GM21360 (cell line): Measurements from ENCODE around the gene NFX1.
A peak's percentile ranks its signal among the peaks of the same experiment; 100 is the strongest.

Experiments used
- ATAC-seq: cut with Tn5 transposase; IDR thresholded peaks from one replicate; pipeline ENCODE4 v1.9.1; 2021; ENCODE audit warnings: mild to moderate bottlenecking, moderate library complexity; ENCODE audit not compliant: unreplicated experiment

The NFX1 gene

DNA sequence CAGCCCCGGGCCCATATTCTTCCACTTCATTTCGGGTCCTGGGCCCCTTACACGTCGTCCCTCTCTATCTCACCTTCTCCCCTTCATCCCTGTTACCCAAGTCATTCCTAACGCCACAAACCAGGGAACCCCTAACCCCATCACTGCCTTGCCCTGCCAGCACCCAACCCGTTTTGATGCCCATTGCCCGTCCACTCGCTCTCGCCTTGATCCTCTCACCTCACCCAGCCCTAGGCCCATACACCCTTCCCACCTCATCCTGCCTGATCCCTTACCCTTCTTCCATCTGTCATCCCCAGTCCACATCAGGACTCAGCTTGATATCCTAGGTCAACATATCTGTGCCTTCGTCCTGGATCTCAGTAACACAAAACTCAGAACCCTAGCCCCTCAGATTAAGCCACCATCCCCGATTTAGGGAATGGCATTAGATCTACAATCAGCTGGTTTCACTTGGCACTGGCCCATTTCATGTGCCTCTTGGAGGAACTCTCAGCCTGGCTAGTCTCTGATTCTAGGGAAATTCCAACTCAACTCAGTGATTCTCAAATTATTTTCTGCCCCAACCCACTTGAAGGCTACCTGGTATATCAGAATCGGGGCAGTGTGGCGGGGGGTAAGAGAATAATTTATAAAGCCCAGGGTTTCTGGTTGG is 25.0 kb upstream of the NFX1 start:
- ATAC-seq: no peak

DNA sequence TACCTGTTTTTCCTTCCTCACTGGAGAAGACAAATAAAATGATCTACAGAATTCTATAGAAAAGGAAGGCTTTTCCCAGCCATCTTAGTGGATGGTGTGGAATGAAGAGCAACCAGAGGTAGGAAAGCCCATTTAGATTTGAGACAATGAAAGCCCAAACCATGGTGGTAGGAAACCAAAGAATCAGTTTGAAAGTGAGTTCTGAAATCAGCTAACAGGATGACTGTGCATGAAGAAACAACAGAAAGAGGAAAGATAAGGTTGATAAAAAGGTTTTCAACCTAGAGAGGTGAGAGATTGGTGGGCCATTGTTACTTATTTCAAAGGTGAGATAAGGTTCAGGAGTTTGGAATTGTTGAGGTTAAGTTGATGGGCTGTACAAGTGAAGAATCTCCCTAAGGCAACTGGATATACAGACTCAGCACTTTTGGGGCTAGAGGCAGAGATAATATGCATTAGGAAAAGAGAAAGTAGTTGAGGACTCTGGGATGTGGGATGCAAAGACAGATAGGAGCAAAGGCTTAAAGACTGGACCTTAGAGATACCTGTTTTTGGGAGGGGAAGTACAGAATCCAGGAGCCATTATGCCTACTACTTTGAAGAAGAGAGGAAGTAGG is 23.1 kb upstream of the NFX1 start:
- no peak for ATAC-seq

DNA sequence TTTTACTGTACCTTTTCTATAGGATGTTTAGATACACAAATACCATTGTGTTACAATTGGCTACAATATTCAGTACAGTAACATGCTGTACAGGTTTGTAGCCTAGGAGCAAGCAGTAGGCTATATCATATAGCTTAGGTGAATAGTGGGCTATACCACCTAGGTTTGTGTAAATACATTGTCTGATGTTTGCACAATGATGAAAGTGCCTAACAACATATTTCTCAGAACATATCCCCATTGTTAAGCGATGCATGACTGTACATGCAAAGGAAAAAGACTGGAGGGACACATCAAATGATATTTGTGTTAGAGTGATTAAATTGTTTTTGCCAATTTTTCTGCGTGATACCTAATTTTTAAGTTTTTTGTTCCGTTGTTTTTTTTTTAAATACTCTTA is 20.2 kb upstream of the NFX1 start:
- ATAC-seq: no peak

DNA sequence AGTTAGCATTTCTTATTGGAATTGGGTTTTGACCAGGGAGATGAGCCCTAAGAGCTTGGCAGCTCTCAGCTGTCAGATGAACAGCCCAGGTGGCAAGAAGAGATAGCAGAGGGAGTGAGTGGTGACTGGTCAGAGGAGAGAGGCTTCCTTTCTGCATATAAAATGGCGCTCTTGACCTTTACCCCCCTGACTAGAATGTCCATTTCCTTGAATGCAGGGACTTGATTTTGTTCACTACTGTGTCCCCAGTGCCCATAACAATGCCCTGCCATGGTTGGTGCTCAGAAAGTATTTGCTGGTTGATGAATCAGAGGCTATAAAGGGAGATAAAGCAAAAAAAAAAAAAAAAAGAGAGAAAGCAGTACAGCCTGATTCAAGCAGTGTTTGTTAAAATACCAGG is 18.3 kb upstream of the NFX1 start:
- no peak for ATAC-seq

DNA sequence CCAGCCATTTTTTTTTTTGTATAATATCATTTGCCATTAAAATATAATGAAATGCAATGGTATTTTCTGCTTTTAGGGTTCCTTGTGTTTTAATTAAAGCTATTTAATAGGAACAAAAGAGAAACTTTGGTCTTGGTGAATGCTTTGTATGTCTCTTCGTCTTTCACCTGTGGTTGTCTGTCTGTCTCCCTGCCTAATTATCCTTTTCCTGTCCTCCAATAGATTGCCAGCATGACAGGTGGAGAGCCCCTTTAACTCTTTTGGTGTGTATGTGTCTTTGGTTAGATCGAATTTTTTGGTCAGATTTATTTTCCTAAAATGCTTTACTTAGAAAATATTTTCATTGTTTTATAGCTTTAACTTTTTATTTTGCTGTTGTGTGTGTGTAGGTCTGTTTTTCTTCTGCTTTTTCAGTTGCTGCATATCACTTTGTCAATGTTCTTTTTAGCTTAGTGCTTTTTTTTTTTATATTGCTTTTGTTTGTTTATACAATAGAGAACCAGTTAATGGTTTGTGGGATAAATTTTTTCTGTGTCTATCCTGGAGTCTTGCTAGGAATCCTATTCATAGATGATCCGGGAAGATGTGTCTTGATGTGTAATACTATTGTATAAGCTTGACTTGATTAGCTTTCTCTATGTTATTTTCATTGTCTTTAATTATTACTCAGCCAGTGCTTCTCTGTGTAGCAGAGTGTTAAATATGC is 16.9 kb upstream of the NFX1 start:
- ATAC-seq: no peak

DNA sequence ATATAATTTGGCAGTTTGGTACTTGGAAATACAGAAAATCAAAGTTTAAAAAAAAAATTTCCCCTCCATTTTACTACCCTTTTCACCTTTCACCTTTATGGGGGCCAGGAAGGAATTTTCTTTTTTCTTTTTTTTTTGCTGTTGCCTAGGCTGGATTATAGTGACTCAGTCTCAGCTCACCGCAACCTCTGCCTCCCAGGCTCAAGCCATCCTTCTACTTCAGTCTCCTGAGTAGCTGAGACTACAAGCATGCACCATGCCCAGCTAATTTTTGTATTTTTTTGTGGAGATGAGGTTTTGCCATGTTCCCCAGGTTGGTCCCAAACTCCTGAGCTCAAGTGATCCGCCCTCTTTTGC is 16.4 kb upstream of the NFX1 start:
- no peak for ATAC-seq

DNA sequence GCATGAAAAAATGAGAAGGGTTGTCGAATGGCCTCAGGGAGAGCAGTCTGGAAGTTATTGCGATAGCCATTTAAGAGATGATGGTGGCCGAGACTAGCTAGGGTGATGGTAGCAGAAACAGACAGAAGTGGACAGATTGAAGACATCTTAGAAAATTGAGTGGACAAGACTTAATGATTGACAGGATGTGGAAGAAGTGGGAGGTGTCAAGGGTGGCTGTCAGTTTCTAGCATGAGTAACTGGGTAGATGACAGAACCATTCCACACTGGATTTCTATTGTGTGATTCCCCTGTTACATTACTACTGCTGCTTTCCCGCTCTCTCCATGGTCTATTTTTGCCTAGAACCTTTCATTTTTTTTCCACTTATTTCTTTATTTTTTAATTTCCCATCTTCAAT is 12.8 kb upstream of the NFX1 start:
- ATAC-seq: no peak

DNA sequence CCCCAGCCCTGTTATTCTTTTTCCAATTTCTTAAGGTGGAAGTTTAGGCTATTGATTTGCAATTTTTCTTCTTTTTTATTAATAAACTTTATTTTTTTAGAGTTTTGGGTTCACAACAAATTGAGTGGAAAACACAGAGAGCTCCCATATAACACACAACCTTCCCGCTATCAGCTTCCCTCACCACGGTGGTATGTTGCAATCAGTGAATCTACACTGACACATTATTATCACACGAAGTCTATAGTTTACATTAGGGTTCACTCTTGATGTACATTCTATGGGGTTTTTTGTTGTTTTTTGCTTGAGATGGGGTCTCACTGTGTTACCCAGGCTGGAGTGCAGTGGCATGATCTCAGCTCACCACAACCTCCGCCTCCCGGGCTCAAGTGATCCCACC is 4.8 kb upstream of the NFX1 start:
- ATAC-seq: no peak

DNA sequence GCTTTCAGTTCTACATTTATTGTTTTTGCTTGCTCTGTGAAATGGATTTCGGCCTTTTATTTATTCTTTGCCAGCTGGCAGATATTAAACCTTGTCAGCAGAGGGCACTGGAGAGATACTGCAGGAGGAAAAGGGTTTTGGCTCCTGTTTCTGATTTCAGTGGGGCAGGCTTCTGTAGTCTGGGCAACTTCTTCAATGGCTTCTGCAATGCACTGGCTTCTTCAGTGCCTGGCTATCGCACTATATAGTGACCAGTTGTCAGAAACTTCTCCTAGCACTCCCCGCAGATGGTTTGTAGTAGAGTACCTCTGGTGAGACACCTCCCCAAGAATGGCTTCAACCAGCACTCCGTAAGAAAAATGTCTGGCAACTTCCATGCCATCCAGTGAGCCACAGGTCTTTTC is 3.2 kb upstream of the NFX1 start:
- no peak for ATAC-seq

DNA sequence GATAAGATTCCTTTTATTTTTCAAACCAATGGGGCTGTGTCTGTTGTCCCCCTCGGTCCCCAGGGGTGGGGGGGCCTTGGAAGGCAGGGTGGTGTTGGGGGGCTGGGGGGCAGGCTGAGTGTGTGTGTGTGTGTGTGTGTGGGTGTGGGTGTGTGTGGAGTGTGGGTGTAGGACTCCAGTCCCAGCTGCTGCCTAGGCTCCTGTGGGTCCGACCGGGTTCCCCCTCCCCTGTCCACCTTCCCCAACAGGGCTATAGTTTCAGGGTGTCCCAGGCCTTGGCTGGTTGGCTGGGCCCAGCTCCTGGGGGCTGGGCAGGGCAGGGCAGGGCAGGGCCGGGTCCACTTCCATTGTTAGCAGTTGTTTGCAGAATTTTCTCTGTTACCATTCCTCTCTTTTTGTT is 2.1 kb upstream of the NFX1 start:
- ATAC-seq: no peak

DNA sequence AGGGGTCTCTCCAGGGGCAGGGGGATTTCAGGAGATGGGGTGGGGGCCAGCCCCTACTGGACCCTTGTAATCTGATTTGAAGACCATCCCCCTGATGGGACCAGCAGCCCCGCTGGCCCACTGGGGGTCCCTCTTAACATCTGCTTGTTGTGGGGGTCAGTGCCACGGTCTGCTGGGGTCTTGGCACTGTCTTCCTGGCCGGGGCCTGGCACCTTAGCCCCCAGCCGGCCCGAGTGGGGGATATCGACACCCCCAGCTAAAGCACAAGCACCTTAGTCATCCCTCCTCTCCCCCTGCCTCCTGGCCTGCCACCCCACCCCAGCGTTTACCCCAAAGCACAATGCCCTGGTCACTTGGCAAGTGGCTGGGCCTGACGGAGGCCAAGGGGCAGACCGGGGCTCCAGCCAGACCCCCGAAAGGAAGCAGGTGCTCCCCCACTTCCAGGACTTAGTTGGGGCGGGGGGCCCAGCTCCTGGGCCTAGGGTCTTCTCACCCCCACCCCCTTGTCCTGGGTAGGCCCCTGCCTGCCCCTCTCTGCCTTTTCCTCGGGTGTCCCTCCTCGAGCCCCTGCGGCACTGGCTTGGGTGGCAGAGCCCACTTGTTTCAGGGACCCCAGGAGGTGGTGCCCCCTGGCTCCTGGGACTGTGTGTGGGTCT is 1.4 kb upstream of the NFX1 start:
- no peak for ATAC-seq

DNA sequence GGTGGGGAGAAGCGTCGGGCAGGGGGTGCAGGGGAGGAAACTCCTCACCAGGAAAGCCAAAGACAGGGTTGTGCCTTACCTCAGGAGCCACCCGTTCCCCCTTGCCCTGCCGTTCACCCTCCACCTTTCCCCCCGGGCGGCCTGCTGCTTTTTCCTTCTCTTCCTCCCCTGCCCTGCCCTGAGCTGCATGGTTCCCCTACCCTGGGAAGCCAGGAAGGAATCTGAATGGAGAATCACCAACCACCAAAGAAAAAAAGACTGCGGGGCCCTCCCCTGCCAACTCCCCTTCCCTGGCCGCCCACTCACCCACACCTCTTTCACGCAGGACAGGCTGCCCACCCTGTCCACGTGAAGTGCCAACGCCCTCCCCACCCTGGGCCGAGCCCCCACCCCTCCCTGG is 820 bp upstream of the NFX1 start:
- no peak for ATAC-seq

DNA sequence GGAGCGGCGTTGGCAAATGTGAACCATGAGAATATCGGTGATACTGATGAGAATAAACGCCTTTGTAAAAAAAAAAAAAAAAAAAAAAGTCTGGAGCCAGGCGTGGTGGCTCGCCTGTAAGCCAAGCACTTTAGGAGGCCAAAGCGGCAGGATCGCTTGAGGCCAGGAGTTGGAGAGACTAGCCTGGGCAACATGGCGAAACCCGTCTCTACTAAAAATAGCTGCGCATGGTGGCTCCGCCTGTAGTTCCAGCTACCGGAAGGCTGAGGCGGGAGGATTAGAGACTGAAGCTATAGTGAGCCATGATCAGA is 425 bp upstream of the NFX1 start:
- ATAC-seq: no peak

DNA sequence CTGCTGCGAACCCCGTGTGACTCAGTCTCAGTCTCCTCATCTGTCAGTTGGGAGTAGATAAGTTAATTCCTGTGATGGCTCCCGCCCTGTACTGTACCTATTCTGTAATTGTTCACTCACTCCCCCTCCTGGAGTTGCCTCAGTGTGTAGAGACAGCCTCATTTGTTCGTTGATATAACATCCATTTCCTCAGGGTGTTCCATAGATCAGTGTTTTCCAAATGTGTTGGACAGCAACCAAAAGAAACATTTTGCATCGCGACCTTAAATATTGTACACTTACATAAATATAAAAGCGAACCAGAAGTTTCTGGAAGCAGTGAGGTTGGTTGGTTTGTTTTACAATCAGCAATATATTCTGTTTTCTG is 698 bp downstream of the NFX1 start:
- no peak for ATAC-seq

DNA sequence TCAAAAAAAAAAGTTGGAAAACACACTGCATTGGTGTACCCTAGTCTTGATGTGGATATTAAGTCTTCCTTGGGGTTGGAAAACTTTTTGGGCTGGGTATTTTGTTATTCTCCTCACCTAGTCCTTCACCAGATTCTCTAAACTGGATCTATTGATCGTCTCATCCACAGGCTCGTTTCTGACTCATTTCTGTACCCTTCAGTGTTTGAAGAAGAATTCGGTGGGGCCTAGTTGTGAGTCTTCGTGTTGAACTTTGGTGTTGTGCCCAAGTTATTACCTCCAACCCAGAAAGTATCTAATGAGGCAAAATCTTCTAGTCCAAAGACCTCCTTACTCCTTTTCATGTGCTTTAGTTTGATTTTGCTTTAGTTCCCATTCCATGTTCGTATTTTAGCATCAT is 1.6 kb downstream of the NFX1 start:
- no peak for ATAC-seq

DNA sequence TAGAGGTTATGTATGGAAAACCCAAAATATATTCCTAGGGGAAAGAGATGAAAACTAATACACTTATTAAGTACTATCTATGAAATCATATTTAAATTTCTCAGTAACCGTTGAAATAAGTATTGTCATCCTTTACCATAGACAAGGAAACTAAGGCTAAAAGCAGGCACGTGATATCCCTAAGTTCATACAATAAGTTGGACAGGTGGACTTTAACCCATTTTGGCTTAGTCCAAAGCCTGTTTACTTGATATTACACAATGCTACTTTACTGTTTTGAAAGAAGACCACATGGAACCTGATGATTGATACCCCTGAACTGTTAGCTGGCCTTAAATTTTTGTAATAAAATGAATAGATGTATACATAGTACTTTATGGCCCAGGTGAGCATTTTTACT is 3.5 kb downstream of the NFX1 start:
- ATAC-seq: no peak

DNA sequence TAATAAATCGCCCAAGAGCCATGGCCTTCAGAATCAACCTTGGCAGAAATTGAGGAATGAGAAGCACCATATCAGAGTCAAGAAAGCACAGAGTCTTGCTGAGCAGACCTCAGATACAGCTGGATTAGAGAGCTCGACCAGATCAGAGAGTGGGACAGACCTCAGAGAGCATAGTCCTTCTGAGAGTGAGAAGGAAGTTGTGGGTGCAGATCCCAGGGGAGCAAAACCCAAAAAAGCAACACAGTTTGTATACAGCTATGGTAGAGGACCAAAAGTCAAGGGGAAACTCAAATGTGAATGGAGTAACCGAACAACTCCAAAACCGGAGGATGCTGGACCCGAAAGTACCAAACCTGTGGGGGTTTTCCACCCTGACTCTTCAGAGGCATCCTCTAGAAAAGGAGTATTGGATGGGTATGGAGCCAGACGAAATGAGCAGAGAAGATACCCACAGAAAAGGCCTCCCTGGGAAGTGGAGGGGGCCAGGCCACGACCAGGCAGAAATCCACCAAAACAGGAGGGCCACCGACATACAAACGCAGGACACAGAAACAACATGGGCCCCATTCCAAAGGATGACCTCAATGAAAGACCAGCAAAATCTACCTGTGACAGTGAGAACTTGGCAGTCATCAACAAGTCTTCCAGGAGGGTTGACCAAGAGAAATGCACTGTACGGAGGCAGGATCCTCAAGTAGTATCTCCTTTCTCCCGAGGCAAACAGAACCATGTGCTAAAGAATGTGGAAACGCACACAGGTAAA is 4.5 kb downstream of the NFX1 start:
- no peak for ATAC-seq

DNA sequence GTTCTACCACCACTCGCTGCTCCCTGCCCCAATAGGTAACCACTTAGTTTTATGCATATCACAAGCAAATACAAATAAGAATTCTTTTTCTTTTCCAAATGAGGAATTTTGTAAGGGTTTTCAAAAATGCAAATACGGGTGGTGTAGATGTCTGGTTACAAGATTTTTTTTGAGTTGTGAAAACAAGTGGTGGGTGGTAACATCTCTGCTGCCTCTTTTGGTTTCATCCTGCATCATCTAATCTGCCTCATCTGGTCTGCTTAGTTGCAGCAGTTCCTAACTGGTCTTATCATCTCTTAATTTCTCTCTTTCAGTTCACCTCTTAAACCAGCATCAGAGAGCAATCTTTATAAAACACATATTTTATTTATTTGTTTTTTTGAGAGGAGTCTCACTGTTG is 5.3 kb downstream of the NFX1 start:
- ATAC-seq: peak; percentile 39

DNA sequence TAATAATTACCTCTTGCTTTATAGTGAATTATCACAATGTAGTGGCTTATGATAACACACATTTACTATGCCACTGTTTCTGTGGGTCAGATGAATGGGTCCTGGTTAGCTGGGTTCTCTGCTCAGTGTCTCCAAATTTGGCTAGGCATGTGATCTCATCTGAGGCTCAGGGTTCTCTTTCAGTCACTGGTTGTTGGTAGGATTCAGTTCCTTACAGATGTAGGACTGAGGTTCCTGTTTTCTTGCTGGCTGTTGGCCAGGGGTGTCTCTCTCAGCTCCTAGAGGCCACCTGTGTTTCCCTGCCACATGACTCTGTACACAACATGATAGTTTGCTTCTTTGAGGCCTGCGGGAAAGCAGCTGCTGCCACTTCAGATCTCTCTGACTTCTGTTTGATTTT is 7.1 kb downstream of the NFX1 start:
- ATAC-seq: peak; percentile 88

DNA sequence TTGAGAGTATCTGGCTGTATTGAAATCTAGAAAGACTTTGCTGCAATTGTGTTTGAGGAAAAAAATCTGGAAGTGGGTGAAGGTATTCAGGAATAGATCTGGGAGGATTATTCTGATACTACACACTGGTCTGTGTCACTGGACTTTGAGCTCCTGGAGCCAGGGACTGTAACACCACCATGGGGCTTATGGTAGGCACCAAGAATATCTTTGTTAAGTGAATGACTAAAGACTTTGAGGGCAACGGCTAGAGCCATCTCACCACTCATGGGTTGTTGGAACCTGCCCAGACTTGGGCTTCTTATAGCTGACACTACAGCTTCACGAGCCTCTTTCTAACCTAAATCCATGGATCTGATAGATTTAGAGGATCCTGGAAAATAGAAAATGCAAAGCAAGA is 10.2 kb downstream of the NFX1 start:
- no peak for ATAC-seq

DNA sequence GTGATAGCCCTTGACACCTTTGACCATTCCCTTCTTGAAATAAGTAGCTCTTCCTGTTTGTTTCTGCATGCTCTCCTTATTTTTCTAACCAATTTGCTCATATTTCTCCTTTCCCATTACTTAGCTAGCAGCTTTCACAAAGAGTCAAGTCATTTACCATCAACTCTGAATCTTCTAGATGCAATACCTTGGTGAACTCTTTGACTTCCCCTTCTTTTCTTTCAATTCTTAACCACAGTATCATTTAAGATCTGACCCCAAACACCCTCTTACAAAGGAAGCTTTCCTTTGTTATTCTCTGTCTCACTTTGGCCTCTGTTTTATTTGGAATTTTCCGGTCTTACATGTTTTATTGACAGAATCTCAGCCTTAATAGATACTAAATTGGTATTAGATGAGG is 14.0 kb downstream of the NFX1 start:
- ATAC-seq: no peak

DNA sequence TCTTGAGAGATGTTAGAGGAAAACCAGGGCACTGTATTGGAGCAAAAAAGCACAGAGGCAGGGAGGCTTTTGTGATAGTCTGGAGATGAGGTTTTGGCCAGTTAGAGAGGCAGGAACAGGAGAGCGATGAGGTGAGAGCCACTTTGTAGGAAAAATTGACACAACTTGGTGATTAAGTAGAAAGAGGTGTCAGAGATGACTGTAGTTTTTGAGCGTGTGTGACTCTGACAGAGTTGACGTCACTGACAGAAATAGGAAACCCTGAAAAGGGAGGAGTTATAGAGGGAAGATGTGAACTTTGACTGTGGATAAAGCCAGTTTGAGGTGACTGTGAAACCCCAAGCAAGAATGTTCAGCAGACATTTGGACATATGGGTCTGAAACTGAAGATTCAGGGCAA is 15.7 kb downstream of the NFX1 start:
- ATAC-seq: no peak
